GM21381 (cell line): ENCODE data around the gene CIAO3.
"Not testable (repeated sequence)": the region's sequence is repeated elsewhere in the genome, so short reads cannot be mapped to it uniquely, and the experiment has no call there.

Experiments used
- ATAC-seq: cut with Tn5 transposase; IDR thresholded peaks from one replicate; pipeline ENCODE4 v1.9.1; 2021; ENCODE audit warnings: mild to moderate bottlenecking, moderate library complexity; ENCODE audit not compliant: unreplicated experiment

CIAO3 gene

GRCh38 chr16:776298-776697, 35.5 kb upstream of the CIAO3 start:
- not testable (repeated sequence) for ATAC-seq

GRCh38 chr16:775236-775796, 34.5 kb upstream of the CIAO3 start:
- no peak for ATAC-seq

- ATAC-seq, result no peak
Measured at GRCh38 chr16:774086-775001, 33.5 kb upstream of the CIAO3 start.

- no peak for ATAC-seq
Measured at GRCh38 chr16:772959-773358, 32.2 kb upstream of the CIAO3 start.

GRCh38 chr16:770411-770810, 29.6 kb upstream of the CIAO3 start:
- no peak for ATAC-seq

GRCh38 chr16:769934-770333, 29.1 kb upstream of the CIAO3 start:
- no peak for ATAC-seq

- no peak for ATAC-seq
Measured at GRCh38 chr16:769184-769784, 28.5 kb upstream of the CIAO3 start.

GRCh38 chr16:768428-768827, 27.6 kb upstream of the CIAO3 start:
- ATAC-seq, result no peak

- ATAC-seq, result no peak
Measured at GRCh38 chr16:767743-768235, 27.0 kb upstream of the CIAO3 start.

- ATAC-seq, result no peak
Measured at GRCh38 chr16:766820-767640, 26.2 kb upstream of the CIAO3 start.

- no peak for ATAC-seq
Measured at GRCh38 chr16:766008-766819, 25.4 kb upstream of the CIAO3 start.

GRCh38 chr16:765488-765865, 24.7 kb upstream of the CIAO3 start:
- no peak for ATAC-seq

- no peak for ATAC-seq
Measured at GRCh38 chr16:764848-765487, 24.2 kb upstream of the CIAO3 start.

- ATAC-seq, result no peak
Measured at GRCh38 chr16:764184-764750, 23.5 kb upstream of the CIAO3 start.

- ATAC-seq, result no peak
Measured at GRCh38 chr16:763369-764183, 22.8 kb upstream of the CIAO3 start.

- no peak for ATAC-seq
Measured at GRCh38 chr16:762595-763268, 21.9 kb upstream of the CIAO3 start.

- ATAC-seq, result no peak
Measured at GRCh38 chr16:761625-762513, 21.1 kb upstream of the CIAO3 start.
